ENCODE data around the gene PRPF38A.
"Not testable (repeated sequence)": the region's sequence is repeated elsewhere in the genome, so short reads cannot be mapped to it uniquely, and the experiment has no call there.

The PRPF38A gene

GRCh38 chr1:52404116-52404974 is at the start of gene PRPF38A, which contains the start of gene ORC1:
TSS of gene PRPF38A (plus strand) at chr1:52404602. CDS start at chr1:52404750, 148 bp downstream.
TSS of gene ORC1 (minus strand) at chr1:52404423. CDS start at chr1:52402223, 2,200 bp downstream.
- peak; percentile 96 to 98 for DNase-seq

- DNase-seq, result no peak
Observed at GRCh38 chr1:52355436-52355835, 49.0 kb upstream of the PRPF38A start.

- no peak for DNase-seq
Observed at GRCh38 chr1:52355847-52356505, 48.4 kb upstream of the PRPF38A start.

- DNase-seq, result no peak
Observed at GRCh38 chr1:52356818-52357355, 47.5 kb upstream of the PRPF38A start.

GRCh38 chr1:52357397-52357796 is 47.0 kb upstream of the PRPF38A start:
- no peak for DNase-seq

- DNase-seq, result no peak
Observed at GRCh38 chr1:52358851-52359497, 45.4 kb upstream of the PRPF38A start.

GRCh38 chr1:52359676-52360594 is 44.5 kb upstream of the PRPF38A start:
- no peak for DNase-seq

GRCh38 chr1:52360595-52360968 is 43.8 kb upstream of the PRPF38A start:
- DNase-seq, result no peak

- DNase-seq, result peak in 1 of 2 experiments; percentile 3
Observed at GRCh38 chr1:52364235-52364839, 40.1 kb upstream of the PRPF38A start.

GRCh38 chr1:52365071-52365745 is 39.2 kb upstream of the PRPF38A start:
- DNase-seq, result peak; percentile 4 to 11

- DNase-seq, result peak; percentile 98 to 99
Observed at GRCh38 chr1:52365746-52366516, 38.5 kb upstream of the PRPF38A start, which contains the start of gene CC2D1B. TSS of gene CC2D1B (minus strand) at chr1:52366205. CDS start at chr1:52364620, 1,585 bp downstream.

- DNase-seq, result no peak
Observed at GRCh38 chr1:52366517-52366827, 37.9 kb upstream of the PRPF38A start.

GRCh38 chr1:52367272-52367671 is 37.1 kb upstream of the PRPF38A start:
- no peak for DNase-seq

- peak; percentile 54 to 56 for DNase-seq
Observed at GRCh38 chr1:52368383-52369172, 35.8 kb upstream of the PRPF38A start.

- DNase-seq, result not testable (repeated sequence)
Observed at GRCh38 chr1:52369851-52370250, 34.6 kb upstream of the PRPF38A start.

GRCh38 chr1:52385376-52385775 is 19.0 kb upstream of the PRPF38A start:
- no peak for DNase-seq

GRCh38 chr1:52386458-52386857 is 17.9 kb upstream of the PRPF38A start:
- DNase-seq, result no peak

- DNase-seq, result no peak
Observed at GRCh38 chr1:52393174-52393573, 11.2 kb upstream of the PRPF38A start.

- DNase-seq, result no peak
Observed at GRCh38 chr1:52399629-52400028, 4.8 kb upstream of the PRPF38A start.

Measured in stimulated activated CD4-positive, alpha-beta T cell treated with anti-CD3 and anti-CD28 coated beads, Interleukin-4, amount 100 ng/mL, for 4 hours (primary cell).